GM23338 (cell line): ENCODE measurements around the gene L3MBTL4. TPM values are rescaled to one million over a fixed set of nuclear protein-coding genes. Genes with fewer than 3 reads are reported as not detected.

Source experiments
- ATAC-seq: fragments of 200-7000 bp; cut with Tn5 transposase; 3 replicates; pipeline ENCODE4 v1.9.1; 2020
- DNase-seq: peaks from one replicate; pipeline ENCODE4 v3.0.0-alpha.2; 2015; ENCODE audit warnings: low spot score
- H2AFZ ChIP-seq: fragments of 200-600 bp; sonication (generic); 2 replicates; pipeline ENCODE4 v1.8.0; 2016; ENCODE audit warnings: antibody characterized with exemption, mild to moderate bottlenecking, moderate library complexity
- H3F3A ChIP-seq: fragments of 200-600 bp; sonication (generic); replicated peaks from 2 replicates; pipeline ENCODE4 v1.8.0; 2017; ENCODE audit warnings: antibody characterized with exemption, mixed run types, low read depth
- H3K27ac ChIP-seq: fragments of 200-600 bp; sonication (generic); 2 replicates; pipeline ENCODE4 v1.6.1; 2016; ENCODE audit warnings: low read depth
- H3K27me3 ChIP-seq: fragments of 200-600 bp; sonication (generic); 2 replicates; pipeline ENCODE4 v1.8.0; 2016; ENCODE audit warnings: mild to moderate bottlenecking, mixed run types, moderate library complexity; ENCODE audit not compliant: insufficient read depth
- H3K36me3 ChIP-seq: fragments of 200-600 bp; sonication (generic); 2 replicates; pipeline ENCODE4 v1.8.0; 2016; ENCODE audit warnings: mild to moderate bottlenecking; ENCODE audit not compliant: insufficient read depth
- H3K4me1 ChIP-seq: fragments of 200-600 bp; sonication (generic); 2 replicates; pipeline ENCODE4 v1.8.0; 2016; ENCODE audit warnings: mild to moderate bottlenecking, moderate library complexity; ENCODE audit not compliant: insufficient read depth
- H3K4me2 ChIP-seq: fragments of 200-600 bp; sonication (generic); 2 replicates; pipeline ENCODE4 v1.7.1; 2017; ENCODE audit warnings: mixed run types
- H3K4me3 ChIP-seq: fragments of 200-600 bp; sonication (generic); 2 replicates; pipeline ENCODE4 v1.6.1; 2016; ENCODE audit warnings: mixed run types
- H3K79me2 ChIP-seq: fragments of 200-600 bp; sonication (generic); replicated peaks from 2 replicates; pipeline ENCODE4 v1.8.0; 2017; ENCODE audit warnings: mild to moderate bottlenecking; ENCODE audit not compliant: insufficient read depth
- H3K9me2 ChIP-seq: fragments of 200-600 bp; sonication (generic); 2 replicates; pipeline ENCODE4 v1.8.0; 2017; ENCODE audit not compliant: insufficient read depth
- H4K20me1 ChIP-seq: fragments of 200-600 bp; sonication (generic); replicated peaks from 2 replicates; pipeline ENCODE4 v1.8.0; 2017; ENCODE audit warnings: mild to moderate bottlenecking; ENCODE audit not compliant: insufficient read depth
- H3K27ac Mint-ChIP-seq: 2 replicates; pipeline ENCODE4 v1.8.0; 2020; ENCODE audit warnings: inconsistent platforms, mild to moderate bottlenecking, moderate library complexity, mixed read lengths
- H3K27me3 Mint-ChIP-seq: 3 replicates; pipeline ENCODE4 v1.8.0; 2022; ENCODE audit warnings: low read depth, mild to moderate bottlenecking, moderate library complexity, mixed read lengths, inconsistent platforms; ENCODE audit not compliant: insufficient read depth, poor library complexity
- H3K36me3 Mint-ChIP-seq: 3 replicates; pipeline ENCODE4 v1.8.0; 2021; ENCODE audit warnings: low read depth, mild to moderate bottlenecking, inconsistent platforms, moderate library complexity, mixed read lengths
- H3K4me1 Mint-ChIP-seq: 3 replicates; pipeline ENCODE4 v1.8.0; 2020; ENCODE audit warnings: mild to moderate bottlenecking, inconsistent platforms, mixed read lengths
- H3K4me3 Mint-ChIP-seq: 3 replicates; pipeline ENCODE4 v1.8.0; 2021; ENCODE audit warnings: moderate library complexity, mild to moderate bottlenecking, inconsistent platforms, mixed read lengths
- H3K9me3 Mint-ChIP-seq: 3 replicates; pipeline ENCODE4 v1.8.0; 2020; ENCODE audit warnings: moderate library complexity, mild to moderate bottlenecking, inconsistent platforms, mixed read lengths
- CREB1 ChIP-seq: fragments of 250-450 bp; sonication (Bioruptor Pico); IDR thresholded peaks from 2 replicates; pipeline ENCODE4 v1.5.0; 2020; ENCODE audit warnings: low read depth, mild to moderate bottlenecking, moderate library complexity
- EZH2 ChIP-seq: fragments of 200-600 bp; sonication (generic); IDR thresholded peaks from one replicate; pipeline ENCODE4 v1.8.0; 2017; ENCODE audit warnings: antibody characterized with exemption, mild to moderate bottlenecking, low read depth; ENCODE audit not compliant: unreplicated experiment
- EZH2phosphoT487 ChIP-seq: fragments of 200-600 bp; sonication (generic); IDR thresholded peaks from one replicate; pipeline ENCODE4 v1.8.1; 2018; ENCODE audit warnings: antibody characterized with exemption; ENCODE audit not compliant: unreplicated experiment
- JUNB ChIP-seq: IDR thresholded peaks from one replicate; pipeline ENCODE4 v1.6.1; 2016; ENCODE audit warnings: antibody characterized with exemption; ENCODE audit not compliant: unreplicated experiment
- NANOG ChIP-seq: IDR thresholded peaks from 2 replicates; pipeline ENCODE4 v1.6.1; 2016; ENCODE audit warnings: antibody characterized with exemption, borderline replicate concordance
- POLR2AphosphoS5 ChIP-seq: IDR thresholded peaks from 2 replicates; pipeline ENCODE4 v1.6.1; 2016; ENCODE audit warnings: antibody characterized with exemption, low read depth
- STAT1 ChIP-seq: IDR thresholded peaks from one replicate; pipeline ENCODE4 v1.6.1; 2016; ENCODE audit warnings: antibody characterized with exemption; ENCODE audit not compliant: unreplicated experiment
- ZNF114 ChIP-seq: fragments of 250-450 bp; sonication (Bioruptor Pico); IDR thresholded peaks from 2 replicates; pipeline ENCODE4 v1.5.0; 2020; ENCODE audit warnings: mild to moderate bottlenecking, moderate library complexity
- ZNF331 ChIP-seq: fragments of 250-450 bp; sonication (Bioruptor Pico); IDR thresholded peaks from 2 replicates; pipeline ENCODE4 v1.5.0; 2020; ENCODE audit warnings: low read depth, mild to moderate bottlenecking, moderate library complexity
- polyA plus RNA-seq: library from polyadenylated mRNA; unstranded; fragments of >200 nt; fragmentation: Nextera tagmentation; extraction: Ambion mirVana; gene quantifications from 2 replicates; pipeline ENCODE4 v1.2.1, GENCODE V29; 2016
- total RNA-seq: library from RNA; depleted of rRNA; stranded (reverse); fragments of >200 nt; shearing (Covaris generic); gene quantifications from 2 replicates; pipeline ENCODE4 v1.2.3, GENCODE V29; 2014
- TF ChIP-seq, protein P1 (sequence below): IDR thresholded peaks from 2 replicates; pipeline ENCODE4 v1.6.1; 2016; ENCODE audit warnings: antibody characterized with exemption
- TF ChIP-seq, protein P2 (sequence below): fragments of 250-450 bp; sonication (Bioruptor Pico); IDR thresholded peaks from 2 replicates; pipeline ENCODE4 v1.5.0; 2020; ENCODE audit warnings: mild to moderate bottlenecking, moderate library complexity
- TF ChIP-seq, protein P3 (sequence below), 2 experiments: fragments of 200-600 bp in 1 of 2; sonication (generic) in 1 of 2; conservative IDR thresholded peaks; 2 replicates each; pipeline versions ENCODE4 v1.5.1 to v1.6.1; 2016 to 2017; ENCODE audit warnings: antibody characterized with exemption in 2 of 2, low read depth in 2 of 2, mild to moderate bottlenecking in 2 of 2, moderate library complexity in 1 of 2
- TF ChIP-seq, protein P4 (sequence below): IDR thresholded peaks from one replicate; pipeline ENCODE4 v1.6.1; 2018; ENCODE audit warnings: antibody characterized with exemption; ENCODE audit not compliant: unreplicated experiment

The L3MBTL4 gene
- total and polyA plus RNA-seq, 2 experiments from 2014 or later = 0.48 to 2.8 TPM

DNA sequence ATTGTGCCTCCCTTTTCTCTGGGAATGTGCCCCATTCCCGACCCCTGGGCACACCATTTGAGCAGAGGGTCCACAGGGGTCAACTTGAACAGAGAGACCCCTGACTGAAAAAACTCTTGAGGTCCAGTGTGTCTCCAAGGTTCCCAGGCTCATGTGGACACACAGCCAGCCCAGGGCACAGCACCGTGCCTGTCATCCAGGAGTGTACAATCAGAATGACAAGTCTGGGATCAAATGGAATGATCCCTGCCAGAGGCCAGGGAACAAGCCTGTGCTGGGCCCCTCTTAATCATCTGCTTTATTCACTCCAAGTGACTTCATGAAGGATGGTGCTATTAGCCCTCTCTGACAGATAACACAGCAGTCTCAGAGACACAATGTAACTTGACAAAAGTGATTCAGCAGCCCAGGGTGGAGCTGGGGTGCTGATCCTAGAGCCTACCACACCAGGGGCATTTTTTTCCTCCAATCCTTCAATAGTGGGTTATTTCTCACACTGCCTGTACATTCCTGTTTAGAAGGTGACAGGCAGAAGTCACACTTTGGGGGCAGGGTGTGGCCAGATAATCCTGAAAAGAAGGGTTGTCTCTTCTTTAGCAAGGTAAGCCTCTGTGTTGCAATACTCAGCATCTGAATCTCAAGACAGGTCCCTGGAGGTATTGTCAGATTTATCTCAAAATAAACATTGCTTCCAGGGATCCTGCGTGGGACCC lies 435.4 kb downstream of the L3MBTL4 start:
- no peak for ATAC-seq
- Histone ChIP-seq H3K9me2 (0 out of 2 replicates have a peak, but pooled peaks cover 5% of the 10 kb centered on the region), H3K4me1 (no peaks in the 10 kb centered on the region), H4K20me1 (no peaks in the 10 kb centered on the region), H3K79me2 (no peaks in the 10 kb centered on the region), H3K4me2 (no peak overlapping the region), H3K4me3 (no peak overlapping the region), H3F3A (no peaks in the 10 kb centered on the region), H2AFZ (no peak overlapping the region), H3K36me3 (no peaks in the 10 kb centered on the region), H3K27me3 (no peaks in the 10 kb centered on the region), H3K27ac (no peak overlapping the region)
- Mint-ChIP-seq H3K4me1 (peaks cover 25% of the 10 kb centered on the region), H3K4me3 (no peak overlapping the region), H3K27ac (no peak overlapping the region), H3K36me3 (no peaks in the 10 kb centered on the region; the same call in 2 of the 3 replicates), H3K9me3 (no peaks in the 10 kb centered on the region), H3K27me3 (peaks cover 3% of the 10 kb centered on the region)
- no peak for DNase-seq
- TF ChIP-seq ZNF331 (CRISPR knock-in tag) (no peak), EZH2 (no peak), POLR2AphosphoS5 (no peak), NANOG (no peak), ZNF114 (CRISPR knock-in tag) (no peak), CREB1 (CRISPR knock-in tag) (no peak), STAT1 (no peak), EZH2phosphoT487 (no peak), JUNB (no peak)
- TF ChIP-seq, protein P1, sequence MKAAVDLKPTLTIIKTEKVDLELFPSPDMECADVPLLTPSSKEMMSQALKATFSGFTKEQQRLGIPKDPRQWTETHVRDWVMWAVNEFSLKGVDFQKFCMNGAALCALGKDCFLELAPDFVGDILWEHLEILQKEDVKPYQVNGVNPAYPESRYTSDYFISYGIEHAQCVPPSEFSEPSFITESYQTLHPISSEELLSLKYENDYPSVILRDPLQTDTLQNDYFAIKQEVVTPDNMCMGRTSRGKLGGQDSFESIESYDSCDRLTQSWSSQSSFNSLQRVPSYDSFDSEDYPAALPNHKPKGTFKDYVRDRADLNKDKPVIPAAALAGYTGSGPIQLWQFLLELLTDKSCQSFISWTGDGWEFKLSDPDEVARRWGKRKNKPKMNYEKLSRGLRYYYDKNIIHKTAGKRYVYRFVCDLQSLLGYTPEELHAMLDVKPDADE = no peak
- TF ChIP-seq, protein P2, sequence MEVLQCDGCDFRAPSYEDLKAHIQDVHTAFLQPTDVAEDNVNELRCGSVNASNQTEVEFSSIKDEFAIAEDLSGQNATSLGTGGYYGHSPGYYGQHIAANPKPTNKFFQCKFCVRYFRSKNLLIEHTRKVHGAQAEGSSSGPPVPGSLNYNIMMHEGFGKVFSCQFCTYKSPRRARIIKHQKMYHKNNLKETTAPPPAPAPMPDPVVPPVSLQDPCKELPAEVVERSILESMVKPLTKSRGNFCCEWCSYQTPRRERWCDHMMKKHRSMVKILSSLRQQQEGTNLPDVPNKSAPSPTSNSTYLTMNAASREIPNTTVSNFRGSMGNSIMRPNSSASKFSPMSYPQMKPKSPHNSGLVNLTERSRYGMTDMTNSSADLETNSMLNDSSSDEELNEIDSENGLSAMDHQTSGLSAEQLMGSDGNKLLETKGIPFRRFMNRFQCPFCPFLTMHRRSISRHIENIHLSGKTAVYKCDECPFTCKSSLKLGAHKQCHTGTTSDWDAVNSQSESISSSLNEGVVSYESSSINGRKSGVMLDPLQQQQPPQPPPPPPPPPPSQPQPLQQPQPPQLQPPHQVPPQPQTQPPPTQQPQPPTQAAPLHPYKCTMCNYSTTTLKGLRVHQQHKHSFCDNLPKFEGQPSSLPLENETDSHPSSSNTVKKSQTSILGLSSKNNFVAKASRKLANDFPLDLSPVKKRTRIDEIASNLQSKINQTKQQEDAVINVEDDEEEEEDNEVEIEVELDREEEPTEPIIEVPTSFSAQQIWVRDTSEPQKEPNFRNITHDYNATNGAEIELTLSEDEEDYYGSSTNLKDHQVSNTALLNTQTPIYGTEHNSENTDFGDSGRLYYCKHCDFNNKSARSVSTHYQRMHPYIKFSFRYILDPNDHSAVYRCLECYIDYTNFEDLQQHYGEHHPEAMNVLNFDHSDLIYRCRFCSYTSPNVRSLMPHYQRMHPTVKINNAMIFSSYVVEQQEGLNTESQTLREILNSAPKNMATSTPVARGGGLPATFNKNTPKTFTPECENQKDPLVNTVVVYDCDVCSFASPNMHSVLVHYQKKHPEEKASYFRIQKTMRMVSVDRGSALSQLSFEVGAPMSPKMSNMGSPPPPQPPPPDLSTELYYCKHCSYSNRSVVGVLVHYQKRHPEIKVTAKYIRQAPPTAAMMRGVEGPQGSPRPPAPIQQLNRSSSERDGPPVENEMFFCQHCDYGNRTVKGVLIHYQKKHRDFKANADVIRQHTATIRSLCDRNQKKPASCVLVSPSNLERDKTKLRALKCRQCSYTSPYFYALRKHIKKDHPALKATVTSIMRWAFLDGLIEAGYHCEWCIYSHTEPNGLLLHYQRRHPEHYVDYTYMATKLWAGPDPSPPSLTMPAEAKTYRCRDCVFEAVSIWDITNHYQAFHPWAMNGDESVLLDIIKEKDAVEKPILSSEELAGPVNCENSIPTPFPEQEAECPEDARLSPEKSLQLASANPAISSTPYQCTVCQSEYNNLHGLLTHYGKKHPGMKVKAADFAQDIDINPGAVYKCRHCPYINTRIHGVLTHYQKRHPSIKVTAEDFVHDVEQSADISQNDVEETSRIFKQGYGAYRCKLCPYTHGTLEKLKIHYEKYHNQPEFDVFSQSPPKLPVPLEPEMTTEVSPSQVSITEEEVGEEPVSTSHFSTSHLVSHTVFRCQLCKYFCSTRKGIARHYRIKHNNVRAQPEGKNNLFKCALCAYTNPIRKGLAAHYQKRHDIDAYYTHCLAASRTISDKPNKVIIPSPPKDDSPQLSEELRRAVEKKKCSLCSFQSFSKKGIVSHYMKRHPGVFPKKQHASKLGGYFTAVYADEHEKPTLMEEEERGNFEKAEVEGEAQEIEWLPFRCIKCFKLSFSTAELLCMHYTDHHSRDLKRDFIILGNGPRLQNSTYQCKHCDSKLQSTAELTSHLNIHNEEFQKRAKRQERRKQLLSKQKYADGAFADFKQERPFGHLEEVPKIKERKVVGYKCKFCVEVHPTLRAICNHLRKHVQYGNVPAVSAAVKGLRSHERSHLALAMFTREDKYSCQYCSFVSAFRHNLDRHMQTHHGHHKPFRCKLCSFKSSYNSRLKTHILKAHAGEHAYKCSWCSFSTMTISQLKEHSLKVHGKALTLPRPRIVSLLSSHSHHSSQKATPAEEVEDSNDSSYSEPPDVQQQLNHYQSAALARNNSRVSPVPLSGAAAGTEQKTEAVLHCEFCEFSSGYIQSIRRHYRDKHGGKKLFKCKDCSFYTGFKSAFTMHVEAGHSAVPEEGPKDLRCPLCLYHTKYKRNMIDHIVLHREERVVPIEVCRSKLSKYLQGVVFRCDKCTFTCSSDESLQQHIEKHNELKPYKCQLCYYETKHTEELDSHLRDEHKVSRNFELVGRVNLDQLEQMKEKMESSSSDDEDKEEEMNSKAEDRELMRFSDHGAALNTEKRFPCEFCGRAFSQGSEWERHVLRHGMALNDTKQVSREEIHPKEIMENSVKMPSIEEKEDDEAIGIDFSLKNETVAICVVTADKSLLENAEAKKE (CRISPR knock-in tag) = no peak
- TF ChIP-seq, protein P3, sequence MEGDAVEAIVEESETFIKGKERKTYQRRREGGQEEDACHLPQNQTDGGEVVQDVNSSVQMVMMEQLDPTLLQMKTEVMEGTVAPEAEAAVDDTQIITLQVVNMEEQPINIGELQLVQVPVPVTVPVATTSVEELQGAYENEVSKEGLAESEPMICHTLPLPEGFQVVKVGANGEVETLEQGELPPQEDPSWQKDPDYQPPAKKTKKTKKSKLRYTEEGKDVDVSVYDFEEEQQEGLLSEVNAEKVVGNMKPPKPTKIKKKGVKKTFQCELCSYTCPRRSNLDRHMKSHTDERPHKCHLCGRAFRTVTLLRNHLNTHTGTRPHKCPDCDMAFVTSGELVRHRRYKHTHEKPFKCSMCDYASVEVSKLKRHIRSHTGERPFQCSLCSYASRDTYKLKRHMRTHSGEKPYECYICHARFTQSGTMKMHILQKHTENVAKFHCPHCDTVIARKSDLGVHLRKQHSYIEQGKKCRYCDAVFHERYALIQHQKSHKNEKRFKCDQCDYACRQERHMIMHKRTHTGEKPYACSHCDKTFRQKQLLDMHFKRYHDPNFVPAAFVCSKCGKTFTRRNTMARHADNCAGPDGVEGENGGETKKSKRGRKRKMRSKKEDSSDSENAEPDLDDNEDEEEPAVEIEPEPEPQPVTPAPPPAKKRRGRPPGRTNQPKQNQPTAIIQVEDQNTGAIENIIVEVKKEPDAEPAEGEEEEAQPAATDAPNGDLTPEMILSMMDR (conservative IDR thresholded peaks at IDR 0.05; ENCODE audit: low read depth in 2 of 2) = no peak
- TF ChIP-seq, protein P4, sequence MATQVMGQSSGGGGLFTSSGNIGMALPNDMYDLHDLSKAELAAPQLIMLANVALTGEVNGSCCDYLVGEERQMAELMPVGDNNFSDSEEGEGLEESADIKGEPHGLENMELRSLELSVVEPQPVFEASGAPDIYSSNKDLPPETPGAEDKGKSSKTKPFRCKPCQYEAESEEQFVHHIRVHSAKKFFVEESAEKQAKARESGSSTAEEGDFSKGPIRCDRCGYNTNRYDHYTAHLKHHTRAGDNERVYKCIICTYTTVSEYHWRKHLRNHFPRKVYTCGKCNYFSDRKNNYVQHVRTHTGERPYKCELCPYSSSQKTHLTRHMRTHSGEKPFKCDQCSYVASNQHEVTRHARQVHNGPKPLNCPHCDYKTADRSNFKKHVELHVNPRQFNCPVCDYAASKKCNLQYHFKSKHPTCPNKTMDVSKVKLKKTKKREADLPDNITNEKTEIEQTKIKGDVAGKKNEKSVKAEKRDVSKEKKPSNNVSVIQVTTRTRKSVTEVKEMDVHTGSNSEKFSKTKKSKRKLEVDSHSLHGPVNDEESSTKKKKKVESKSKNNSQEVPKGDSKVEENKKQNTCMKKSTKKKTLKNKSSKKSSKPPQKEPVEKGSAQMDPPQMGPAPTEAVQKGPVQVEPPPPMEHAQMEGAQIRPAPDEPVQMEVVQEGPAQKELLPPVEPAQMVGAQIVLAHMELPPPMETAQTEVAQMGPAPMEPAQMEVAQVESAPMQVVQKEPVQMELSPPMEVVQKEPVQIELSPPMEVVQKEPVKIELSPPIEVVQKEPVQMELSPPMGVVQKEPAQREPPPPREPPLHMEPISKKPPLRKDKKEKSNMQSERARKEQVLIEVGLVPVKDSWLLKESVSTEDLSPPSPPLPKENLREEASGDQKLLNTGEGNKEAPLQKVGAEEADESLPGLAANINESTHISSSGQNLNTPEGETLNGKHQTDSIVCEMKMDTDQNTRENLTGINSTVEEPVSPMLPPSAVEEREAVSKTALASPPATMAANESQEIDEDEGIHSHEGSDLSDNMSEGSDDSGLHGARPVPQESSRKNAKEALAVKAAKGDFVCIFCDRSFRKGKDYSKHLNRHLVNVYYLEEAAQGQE = no peak
